Stimulated activated CD4-positive, alpha-beta T cell treated with anti-CD3 and anti-CD28 coated beads, Interleukin-1b, Interleukin-23, amount 100 ng/mL, for 48 hours (primary cell): Measurements from ENCODE around the gene TRIM67.
"Not testable (repeated sequence)": the region's sequence is repeated elsewhere in the genome, so short reads cannot be mapped to it uniquely, and the experiment has no call there.

Experiments
- DNase-seq: peaks from one replicate; pipeline ENCODE4 v3.0.0-alpha.2; 2020

TRIM67 gene

DNA sequence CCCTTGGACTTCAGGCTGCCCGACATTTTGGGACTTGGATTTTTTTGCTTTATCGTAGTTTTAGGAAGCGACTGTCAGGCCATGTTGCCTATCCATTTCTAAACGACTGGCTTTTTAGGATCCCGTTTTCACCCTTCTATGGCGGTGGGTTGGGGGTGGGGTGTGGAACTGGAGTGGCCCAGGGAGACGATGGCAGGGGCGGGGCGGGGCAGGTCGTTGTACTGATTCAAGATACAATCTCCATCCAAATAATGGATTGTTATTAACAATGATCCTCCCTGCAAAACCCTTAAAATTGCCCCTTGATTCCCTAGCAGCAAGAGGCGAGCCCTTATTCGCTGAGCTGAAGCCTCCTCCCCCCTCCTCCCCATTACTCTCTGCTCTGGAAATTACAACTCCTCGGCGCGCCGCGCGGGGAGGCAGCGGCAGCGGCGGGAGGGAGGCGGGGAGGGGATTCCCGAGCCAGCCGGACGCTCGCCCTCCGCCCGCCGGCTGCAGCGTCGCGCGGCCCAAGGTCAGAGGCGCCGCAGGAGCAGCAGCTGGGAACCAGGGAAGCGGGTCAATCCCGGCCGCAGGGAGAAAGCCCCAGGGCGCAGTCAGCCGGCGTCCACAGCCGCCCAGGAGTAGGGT lies at the start of gene TRIM67:
Gene TRIM67, plus strand, starts transcription at position 392 of the 630 bp plus-strand sequence. CDS start 912 bp downstream, outside the sequence.
- no peak for DNase-seq

DNA sequence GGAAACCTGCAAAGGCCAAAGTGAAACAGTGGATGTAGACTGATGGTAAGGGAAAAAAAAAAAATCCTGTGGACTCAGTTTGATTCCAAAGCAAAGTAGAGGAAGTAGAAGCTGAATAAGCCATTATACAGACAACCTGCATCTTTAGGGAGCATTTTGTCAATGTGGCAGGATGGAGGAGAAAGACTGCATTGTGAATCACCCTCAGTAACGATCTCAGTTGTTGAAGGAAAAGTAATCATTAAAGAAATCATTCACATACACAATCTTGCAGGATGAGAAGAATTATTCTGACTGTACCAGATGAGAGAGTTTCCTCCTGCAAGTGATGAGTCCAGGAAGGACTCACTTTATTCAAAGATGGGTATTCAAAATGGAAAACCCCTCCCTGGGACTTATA lies 45.1 kb upstream of the TRIM67 start:
- DNase-seq, result no peak

DNA sequence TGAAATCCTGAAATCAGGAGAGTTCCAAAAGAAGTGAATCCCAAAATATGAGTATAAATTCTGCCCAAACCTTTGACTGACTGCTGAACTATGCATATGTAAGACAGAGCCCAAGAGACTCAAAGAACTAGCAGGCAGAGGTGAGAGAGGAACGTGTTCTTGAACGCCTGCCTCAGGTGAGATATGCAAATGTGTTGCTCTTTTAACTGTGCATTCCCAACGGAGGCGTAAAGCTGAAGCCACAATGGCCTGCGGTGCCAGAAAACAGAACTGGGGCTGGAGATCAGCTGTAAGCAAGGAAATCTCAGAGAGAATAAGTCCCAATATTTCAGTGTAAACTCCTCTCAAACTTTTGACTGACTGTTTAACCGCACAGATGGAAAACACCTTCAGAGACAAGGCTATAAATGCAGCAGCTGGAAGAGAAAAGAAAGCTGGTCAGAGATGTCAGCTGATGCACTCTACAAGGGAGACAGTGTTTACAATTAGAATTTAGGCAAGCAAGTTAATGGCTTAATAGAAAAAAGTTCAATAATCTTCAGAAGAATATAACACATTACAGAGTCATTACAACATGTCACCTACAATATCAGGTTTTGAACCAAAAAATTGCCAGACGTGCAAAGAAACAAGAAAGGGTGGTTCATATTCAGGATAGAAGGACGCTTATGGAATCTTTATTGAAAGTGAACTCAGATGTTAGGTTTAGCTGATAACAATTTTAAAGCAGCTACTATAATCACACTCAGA lies 43.0 kb upstream of the TRIM67 start:
- DNase-seq, result no peak

DNA sequence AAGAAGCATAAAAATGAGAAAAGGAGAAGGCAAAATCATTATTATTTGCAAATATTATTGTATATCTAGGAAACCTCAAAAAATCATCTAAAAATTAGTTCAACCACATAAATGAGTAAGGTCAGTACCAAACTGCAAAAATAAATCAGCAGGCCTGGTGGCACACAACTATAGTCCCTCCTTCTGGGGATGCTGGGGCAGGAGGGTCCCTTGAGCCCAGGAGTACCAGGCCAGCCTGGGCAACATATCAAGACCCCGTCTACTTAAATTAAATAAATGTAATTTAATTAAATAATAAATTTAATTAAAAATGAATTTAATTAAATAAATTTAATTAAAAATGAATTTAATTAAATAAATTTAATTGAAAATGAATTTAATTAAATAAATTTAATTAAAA lies 40.3 kb upstream of the TRIM67 start:
- no peak for DNase-seq

DNA sequence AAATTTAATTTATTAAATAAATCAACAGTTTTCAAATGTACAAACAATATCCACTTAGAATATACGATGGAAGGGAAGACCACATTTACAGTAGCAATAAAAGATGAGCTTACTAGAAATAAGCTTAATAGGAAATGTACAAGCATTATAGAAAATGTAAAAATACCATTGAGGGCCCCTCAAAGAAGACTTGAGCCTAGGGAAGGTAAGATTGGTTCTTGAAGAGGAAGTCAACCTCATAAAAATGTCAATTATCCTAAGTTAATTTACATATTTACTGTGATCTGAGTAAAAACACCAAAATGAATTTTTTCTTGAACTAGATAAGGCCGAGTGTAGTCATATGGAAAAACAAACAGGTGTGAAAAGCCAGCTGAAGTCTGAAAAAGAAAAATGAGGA lies 39.7 kb upstream of the TRIM67 start:
- no peak for DNase-seq

DNA sequence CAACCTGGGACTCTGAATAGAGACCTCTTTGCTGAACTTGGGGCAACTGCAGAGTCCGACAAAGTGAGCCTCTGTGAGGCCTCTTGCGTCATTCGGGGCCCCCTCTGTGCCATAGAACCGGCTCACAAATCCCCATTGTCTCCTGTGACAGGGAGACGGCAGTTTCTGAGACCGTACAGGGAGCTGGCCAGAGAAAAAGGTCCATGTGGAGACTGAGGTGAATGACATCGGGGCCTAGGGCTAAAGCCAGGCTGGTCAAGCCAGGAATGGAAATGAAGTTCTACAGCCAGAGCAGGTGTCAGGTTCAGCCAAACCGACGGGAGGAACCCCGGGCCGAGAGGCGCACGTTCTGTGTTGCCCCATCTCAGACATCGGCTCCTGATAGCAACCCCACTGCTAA lies 37.1 kb upstream of the TRIM67 start:
- no peak for DNase-seq

DNA sequence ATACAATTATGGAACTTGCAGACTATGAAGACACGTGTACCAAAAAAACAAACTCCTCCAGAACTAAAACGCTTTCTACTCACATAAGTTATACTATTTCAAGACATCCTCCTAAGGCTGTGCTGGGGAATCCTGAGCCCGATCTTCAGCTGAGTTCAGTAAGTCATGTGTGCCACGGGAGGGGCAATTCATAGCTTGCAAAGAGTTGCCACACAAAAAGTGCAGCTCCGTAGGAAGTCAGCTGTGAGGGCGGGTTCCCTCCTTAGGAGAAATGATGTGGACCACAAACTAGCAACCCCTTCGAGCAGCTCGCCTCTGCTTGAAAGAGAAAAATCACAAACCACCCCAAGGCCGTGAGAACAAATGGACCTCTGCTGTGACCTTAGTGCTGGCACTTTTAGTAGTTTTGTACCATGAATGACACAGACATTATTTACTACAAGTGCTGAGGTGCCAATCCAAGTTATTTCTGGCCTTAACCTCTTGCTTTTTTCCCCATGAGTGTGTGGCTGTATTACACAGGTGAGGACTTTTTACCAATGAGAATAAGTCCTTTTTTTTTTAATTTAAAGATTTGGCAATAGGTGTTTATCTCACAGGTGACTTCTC lies 35.8 kb upstream of the TRIM67 start:
- DNase-seq, result no peak

DNA sequence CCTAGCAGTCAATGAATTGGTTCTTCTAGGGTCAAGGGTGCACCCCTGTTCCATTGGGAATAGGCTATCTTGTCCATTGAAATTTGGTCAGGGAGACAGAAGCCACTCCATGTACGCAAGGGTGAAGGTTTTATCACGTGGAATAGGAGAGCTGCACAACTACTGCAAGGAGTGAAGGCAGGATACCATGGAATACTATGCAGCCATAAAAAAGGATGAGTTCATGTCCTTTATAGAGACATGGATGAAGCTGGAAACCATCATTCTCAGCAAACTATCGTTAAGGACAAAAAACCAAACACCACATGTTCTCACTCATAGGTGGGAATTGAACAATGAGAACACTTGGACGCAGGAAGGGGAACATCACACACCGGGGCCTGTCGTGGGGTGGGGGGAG lies 34.8 kb upstream of the TRIM67 start:
- DNase-seq, result not testable (repeated sequence)

DNA sequence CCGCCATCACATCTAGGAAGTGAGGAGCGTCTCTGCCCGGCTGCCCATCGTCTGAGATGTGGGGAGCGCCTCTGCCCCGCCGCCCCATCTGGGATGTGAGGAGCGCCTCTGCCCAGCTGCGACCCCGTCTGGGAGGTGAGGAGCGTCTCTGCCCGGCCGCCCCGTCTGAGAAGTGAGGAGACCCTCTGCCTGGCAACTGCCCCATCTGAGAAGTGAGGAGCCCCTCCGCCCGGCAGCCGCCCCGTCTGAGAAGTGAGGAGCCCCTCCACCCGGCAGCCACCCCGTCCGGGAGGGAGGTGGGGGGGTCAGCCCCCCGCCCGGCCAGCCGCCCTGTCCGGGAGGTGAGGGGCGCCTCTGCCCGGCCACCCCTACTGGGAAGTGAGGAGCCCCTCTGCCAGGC lies 33.4 kb upstream of the TRIM67 start:
- not testable (repeated sequence) for DNase-seq

DNA sequence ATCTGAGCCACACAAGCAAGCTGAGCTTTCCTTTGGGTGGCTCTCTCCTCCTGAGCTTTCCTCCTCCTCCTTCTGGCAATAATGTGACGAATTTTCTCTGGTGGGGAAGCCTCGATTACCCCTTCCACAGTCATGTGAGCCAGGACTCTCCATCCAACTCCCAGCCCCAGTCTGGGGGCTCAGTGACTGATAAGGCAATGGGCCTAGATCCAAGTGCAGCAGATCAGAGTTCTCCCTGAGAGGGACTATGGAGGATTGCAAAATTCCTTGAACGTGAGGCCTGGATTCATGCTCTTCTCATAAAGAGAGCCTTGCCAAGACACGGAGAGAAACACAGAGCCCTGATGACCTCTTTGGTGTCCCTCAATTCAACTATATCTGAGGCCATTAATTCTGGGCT lies 31.3 kb upstream of the TRIM67 start:
- no peak for DNase-seq

DNA sequence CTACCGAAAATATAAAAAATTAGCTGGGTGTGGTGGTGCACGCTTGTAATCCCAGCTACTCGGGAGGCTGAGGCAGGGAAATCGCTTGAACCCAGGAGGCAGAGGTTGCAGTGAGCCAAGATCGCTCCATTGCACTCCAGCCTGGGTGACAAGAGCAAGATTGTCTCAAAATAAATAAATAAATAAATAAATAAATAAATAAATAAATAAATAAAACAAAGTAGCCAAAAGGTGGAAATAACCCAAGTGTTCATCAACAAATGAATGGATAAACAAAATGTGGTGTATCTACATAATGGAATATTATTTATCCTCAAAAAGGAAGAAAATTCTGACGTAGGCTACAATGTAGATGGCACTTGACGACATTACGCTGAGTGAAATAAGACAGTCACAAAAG lies 29.3 kb upstream of the TRIM67 start:
- DNase-seq, result not testable (repeated sequence)

DNA sequence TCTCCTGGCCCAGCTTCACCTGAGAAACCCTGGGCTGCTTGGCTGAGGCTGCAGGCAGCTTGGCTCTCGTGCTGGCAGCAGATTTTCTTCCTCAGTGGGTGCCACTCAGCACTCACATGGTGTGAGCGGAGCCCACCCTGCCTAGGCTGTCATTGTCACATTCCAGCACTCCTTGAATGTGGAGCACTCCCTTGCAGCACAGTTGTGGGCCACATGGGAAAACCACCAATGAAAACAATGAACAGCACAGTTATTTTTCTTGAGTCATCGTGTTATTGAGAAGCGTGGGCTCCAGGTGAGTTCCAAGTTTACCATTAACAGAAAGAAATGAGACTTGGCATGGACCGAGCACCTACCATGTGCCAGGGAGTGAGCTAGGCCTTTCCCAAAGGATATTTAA lies 27.2 kb upstream of the TRIM67 start:
- no peak for DNase-seq

DNA sequence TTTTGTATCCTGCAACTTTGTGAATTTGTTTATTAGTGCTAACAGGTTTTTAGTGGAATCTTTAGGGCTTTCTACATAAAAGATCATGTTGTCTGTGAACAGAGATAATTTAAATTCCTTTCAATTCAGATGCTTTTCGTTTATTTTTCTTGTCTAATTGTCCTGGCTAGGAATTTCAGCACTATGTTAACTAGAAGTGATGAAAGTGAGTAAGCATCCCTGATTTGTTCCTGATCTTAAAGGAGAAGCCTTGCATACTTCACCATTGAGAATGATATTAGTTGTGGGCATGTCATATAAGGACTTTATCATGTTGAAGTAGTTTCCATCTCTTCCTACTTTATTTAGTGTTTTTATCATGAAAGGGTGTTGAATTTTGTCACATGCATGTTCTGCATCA lies 23.6 kb upstream of the TRIM67 start:
- no peak for DNase-seq

DNA sequence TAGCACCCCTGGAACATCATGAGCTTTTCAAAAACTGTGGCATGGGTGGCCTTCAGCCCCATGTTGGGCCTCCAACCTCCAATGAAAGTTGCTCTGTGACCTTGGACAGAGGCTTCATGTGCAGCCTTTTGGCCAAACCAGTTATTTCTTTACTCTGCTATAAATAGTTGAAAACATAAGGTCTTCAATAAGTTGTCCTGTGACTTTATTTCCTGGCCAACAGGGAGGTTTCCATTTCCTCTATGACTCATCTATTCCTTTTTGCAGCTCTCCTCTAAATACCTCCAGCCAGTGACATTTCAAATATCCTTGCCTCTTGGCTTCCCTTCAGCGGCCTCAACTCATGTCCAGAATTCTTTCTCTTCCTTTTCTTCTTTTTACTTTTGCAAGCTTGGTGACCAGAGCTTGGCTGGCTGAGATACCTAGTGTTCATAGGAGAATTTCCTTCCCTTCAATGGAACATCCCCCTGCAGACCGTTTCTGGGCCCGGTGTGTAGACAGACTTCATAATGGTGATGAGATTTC lies 22.7 kb upstream of the TRIM67 start:
- no peak for DNase-seq

DNA sequence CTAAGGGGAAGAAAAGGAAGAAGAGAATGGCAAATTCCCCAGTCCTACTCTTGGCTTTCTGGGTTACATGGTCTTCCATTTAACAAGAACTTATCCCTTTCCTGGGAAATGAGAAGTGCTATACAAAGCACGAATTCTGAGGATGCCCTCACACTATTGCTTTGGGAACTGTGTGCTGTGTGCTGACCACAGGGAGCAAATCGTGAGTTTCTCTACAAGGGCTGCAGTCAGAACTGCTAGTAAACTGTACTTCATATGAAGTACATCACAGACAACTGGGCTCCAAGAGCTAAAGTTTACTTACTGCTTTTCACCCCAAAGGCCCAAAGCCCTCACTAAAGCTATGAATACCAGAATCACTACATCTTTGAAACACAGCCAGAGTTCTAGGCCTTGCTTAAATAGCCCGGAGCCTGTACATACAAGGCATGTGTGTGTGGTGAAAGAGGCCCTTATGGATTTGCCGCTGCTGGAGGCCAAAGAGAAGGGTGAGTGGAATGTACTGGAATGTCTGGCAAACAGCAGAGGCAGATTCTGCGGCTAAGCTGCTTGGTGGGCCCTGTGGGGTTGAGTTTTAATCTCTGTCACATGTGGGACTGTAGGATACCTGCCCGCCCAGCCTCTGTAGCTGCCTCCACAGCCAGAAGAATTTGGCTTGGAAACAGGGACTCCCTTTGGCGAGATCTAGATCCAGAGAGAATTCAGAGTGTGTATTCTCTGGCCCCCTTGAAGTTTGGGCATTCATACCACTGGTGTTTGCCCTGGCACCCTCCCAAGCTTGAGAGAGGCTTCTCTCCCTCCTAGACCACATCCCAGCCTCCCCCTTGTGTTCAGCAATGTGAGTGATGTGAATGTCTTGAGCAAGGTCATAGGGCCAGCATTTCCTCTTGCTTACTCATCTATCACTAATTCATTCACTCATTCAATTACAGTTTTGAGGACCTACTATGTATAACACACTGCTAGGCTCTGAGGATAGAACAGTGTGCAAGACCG lies 21.9 kb upstream of the TRIM67 start:
- DNase-seq, result no peak

DNA sequence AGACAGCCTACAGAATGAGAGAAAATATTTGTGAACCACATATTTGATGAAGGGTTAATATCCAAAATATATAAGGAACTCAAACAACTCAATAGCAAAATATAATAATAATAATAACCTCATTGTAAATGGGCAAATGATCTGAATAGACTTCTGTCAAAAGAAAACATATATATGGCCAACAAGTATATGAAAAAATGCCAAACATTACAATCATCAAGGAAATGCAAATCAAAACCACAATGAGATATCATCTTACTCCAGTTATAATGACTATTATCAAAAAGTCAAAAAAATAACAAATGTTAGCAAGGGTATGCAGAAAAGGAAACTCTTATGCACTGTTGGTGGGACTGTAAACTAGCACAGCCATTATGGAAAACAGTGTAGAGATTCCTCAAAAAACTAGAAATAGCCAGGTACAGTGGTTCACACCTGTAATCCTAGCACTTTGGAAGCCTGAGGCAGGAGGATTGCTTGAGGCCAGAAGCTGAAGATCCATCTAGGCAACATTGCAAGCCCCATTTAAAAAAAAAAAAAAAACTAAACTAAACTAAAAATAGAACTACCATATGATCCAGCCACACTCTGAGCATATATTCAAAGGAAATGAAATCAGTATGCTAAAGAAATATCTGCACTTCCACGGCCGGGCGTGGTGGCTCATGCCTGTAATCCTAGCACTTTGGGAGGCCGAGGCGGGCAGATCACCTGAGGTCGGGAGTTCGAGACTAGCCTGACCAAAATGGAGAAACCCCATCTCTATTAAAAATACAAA lies 17.3 kb upstream of the TRIM67 start:
- no peak for DNase-seq

DNA sequence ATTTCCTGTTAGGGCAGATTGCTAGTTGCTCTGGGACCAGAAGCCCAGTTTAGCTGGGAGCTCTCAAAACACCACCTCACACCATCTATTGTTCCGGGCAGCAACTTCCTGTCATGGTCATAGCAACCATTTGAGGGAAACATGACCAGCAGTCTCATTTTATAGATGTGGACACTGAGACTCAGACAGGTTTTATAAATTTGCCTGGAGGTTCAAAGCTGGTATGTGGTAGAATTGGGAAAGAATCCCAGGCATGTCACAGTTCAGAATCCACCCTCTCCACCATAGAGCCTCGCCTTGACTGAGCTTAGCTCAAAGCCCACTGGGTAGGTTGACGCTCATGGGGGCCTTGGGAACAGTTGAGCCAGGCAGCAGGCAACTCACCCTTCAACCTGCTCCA lies 14.0 kb upstream of the TRIM67 start:
- DNase-seq, result no peak

DNA sequence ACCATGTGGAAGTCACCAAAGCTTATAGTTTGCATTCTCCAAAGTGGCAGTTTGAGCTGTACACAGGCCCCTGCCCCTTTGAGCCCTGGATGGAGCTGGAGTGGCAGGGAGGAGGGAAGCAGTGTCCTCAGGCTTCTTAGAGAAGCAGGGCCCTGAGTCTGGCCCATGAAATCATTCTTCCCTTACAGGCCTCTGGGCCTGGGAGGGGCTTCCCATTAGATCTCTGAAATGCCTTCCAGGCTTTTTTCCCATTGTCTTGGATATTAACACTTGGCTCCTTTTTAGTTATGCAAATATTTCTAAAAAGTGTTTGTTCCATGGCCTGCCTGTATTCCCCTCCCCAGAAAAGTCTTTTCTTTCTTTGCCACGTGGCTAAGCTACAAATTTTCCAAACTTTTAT lies 10.0 kb upstream of the TRIM67 start:
- DNase-seq, result no peak

DNA sequence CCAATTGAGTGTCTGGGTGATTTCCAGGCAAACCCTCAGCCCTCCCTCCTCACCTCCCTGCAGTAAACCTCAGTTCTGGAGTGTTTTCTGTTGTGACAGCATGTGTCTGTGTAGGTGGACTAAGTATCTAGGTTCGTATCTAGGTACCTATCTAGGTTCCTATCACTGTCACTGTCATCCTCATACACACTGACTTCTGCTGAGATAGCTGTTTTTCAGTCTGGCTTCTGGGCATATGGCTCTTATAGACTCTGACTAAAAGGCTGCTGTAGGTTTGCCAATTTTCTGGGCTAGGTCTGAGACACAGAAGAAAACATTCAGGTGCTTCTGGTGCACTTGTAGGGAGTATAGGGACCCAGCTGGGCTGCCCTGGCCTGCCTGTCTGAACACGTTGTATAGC lies 8.1 kb upstream of the TRIM67 start:
- DNase-seq, result no peak

DNA sequence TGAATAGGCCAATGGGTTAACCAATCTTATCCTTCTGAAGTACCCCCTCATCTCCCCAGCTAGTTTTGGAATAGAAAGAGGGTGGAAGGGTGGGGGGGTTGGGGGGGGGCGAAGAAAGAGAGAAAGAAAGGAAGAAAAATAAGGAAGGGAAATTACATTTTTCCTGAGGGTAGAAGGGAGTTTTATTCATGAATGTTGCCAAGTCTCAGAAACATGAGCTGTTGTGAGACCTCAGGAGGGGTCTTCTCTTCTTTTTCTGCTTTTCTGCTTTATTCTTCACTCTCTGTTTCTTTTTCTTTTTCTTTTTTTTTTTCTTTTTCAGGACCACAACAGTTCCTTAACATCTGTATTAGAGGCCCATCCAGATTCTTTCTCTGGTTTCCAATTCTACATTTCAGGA lies 6.0 kb upstream of the TRIM67 start:
- DNase-seq, result no peak

DNA sequence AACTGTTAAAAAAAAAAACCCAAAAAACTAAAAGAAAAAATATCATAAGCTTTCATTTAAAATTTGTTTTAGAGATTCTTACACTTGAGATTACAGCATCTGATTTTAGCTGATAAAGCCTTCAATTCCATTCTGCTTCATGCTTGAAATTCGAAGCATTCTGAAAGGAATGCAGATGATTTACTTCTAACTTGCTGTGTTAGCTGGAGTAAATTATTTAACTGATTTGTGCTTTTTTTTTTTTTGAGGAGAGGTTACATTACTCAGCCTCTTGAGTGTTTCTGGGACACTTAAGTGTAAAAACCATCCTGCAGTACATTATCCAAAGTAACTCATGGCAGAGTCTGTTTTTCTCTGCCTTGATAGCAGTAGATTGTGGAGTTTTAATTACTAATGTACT lies 4.5 kb upstream of the TRIM67 start:
- no peak for DNase-seq

DNA sequence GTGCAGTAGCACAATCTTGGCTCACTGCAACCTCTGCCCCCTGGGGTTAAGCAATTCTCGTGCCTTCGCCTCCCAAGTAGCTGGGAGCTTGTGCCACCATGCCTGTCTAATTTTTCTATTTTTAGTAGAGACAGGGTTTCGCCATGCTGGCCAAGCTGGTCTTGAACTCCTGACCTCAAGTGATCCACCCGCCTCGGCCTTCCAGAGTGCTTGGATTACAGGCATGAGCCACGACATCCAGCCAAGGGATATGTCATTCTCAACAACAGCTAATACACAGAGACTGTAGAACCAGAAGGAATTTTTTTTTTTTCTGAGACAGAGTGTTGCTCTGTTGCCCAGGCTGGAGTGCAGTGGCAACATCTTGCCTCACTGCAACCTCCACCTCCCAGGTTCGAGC lies 3.7 kb upstream of the TRIM67 start:
- not testable (repeated sequence) for DNase-seq
